Gastrocnemius medialis (tissue), 4 donors: ENCODE data around the gene C10orf90. TPM values are rescaled to one million over a fixed set of nuclear protein-coding genes. Genes with fewer than 3 reads are reported as not detected.
A peak's percentile ranks its signal among the peaks of the same experiment; 100 is the strongest.

Experiments
- ATAC-seq, 2 donors: fragments of 150-250 bp; one replicate each; pipeline ENCODE4 v1.9.1; 2016
- DNase-seq, 2 donors: peaks; one replicate each; pipeline ENCODE4 v3.0.0-alpha.2; 2019
- H3K27ac ChIP-seq, 4 donors: fragments of 200-600 bp; sonication (generic); 1 replicate in 1 of 4; 2 replicates in 3 of 4; pipeline ENCODE4 v1.5.1; 2016 to 2018; ENCODE audit warnings: mild to moderate bottlenecking in 2 of 4, moderate library complexity in 1 of 4
- H3K27me3 ChIP-seq, 3 donors: fragments of 200-600 bp; sonication (generic) in 2 of 3; 1 replicate in 1 of 3; 2 replicates in 2 of 3; pipeline versions ENCODE4 v1.5.1 to v1.6.0; 2016 to 2019; ENCODE audit warnings: mild to moderate bottlenecking in 1 of 3, moderate library complexity in 1 of 3
- H3K36me3 ChIP-seq, 2 donors: fragments of 200-600 bp; sonication (generic) in 1 of 2; one replicate each; pipeline ENCODE4 v1.5.1; 2017 to 2018
- H3K4me1 ChIP-seq, 2 donors: fragments of 200-600 bp; sonication (generic) in 1 of 2; one replicate each; pipeline ENCODE4 v1.5.1; 2016 to 2017; ENCODE audit warnings: mild to moderate bottlenecking in 2 of 2
- H3K4me3 ChIP-seq, 4 donors: fragments of 200-600 bp; sonication (generic) in 3 of 4; 1 replicate in 1 of 4; 2 replicates in 3 of 4; pipeline ENCODE4 v1.5.1; 2016 to 2019; ENCODE audit warnings: mild to moderate bottlenecking in 2 of 4
- H3K9me3 ChIP-seq, 3 donors: fragments of 200-600 bp; sonication (generic) in 2 of 3; 1 replicate in 1 of 3; 2 replicates in 2 of 3; pipeline ENCODE4 v1.5.1; 2016 to 2019
- POLR2A ChIP-seq, 2 donors: fragments of 450-650 bp; IDR thresholded peaks; one replicate each; pipeline ENCODE4 v1.6.1; 2017; ENCODE audit warnings: antibody characterized with exemption in 2 of 2, mild to moderate bottlenecking in 2 of 2, moderate library complexity in 2 of 2
- in situ Hi-C, 4 donors: fragments of 200-750 bp; cut with MboI; loops; one replicate each; pipeline versions ENCODE4 v1.15.0 to v1.8.0; 2017; ENCODE audit warnings: low sequenced_read_pairs in 4 of 4
- intact Hi-C: fragments of 100-400 bp; cut with DNase I; formaldehyde crosslinking; loops from one replicate; pipeline ENCODE4 v1.15.1; 2023; ENCODE audit warnings: low total_unique reads
- total RNA-seq, 4 donors: library from RNA; depleted of rRNA; stranded (reverse); fragments of >200 nt; gene quantifications; one replicate each; pipeline versions ENCODE4 v1.1.0 to v1.2.3, GENCODE V29; 2016
- TF ChIP-seq, protein P1 (sequence below), 5 experiments: fragments of 450-650 bp in 3 of 5; fragments of 200-600 bp in 2 of 5; sonication (generic) in 2 of 5; IDR thresholded peaks in 4 of 5; conservative IDR thresholded peaks in 1 of 5; 1 replicate in 4 of 5; 2 replicates in 1 of 5; pipeline ENCODE4 v1.5.1; 2016 to 2019; ENCODE audit warnings: antibody characterized with exemption in 5 of 5, mild to moderate bottlenecking in 3 of 5, moderate library complexity in 3 of 5

Gene C10orf90
- total RNA-seq, 4 donors from 2014 or later: not detected

DNA sequence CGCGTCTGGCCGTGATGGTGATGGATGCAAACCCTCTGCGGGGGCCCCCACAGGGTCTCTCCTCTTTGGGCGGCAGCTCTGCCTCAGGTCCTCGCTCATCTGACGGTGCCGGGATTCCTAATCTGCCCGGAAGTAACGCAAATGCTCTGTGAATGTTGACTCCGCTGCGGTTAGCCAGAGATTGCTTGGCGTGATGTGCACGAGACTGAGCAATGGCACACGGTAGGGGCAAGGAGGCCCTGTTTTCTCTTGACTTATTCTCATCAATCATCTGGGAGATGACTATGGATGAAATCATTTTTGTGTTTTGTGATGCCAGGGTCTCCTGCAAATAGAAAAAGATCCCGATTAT is 165.8 kb downstream of the C10orf90 start:
- intact Hi-C loops: loop anchor here (10.0 kb wide), 1 partner anchor 520 kb away; no protein-coding TSS in a partner anchor

DNA sequence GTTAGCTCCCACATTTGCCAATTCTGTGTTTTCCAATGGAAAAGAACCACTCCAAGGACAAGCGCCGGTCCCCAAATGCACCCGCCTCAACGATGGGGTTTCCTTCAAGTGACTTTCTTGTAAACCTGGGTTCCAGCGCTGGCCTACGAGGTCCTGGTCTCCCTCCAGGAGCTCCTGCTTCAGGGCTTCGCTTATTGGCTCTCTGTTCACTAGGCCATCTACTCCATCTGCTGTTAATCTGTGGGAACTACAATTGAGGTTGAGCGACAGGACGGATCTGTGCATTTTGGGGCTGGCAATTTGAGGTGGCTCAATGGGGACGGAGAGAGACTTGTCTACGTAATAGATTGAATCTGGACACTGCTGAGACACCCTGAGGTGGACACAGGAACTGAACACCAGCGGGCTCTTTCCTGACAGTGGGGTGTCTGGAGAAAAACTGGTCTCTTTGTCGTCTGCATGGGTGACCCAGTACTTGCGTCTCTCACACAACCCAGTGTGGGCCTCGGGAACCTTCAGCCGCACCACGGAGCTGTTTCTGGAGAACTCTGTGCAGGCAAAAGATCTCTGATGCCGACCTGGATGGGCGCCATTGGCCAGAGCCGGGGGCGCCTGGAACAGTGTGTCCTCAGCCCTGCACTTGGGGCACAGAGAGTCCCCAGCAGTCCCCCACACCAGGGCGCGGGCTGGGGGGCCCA is 166.3 kb downstream of the C10orf90 start:
- in situ Hi-C loops: loop anchor here in 3 of 4 donors (10.0 to 25.0 kb wide), 2 partner anchors 517 to 519 kb away; no protein-coding TSS in a partner anchor

More for the DNA sequence above, 165.8 kb downstream of the C10orf90 start:
- Histone ChIP-seq H3K27ac (no peak overlapping the region), H3K27me3 (no peaks in the 10 kb centered on the region), H3K4me1 (no peaks in the 10 kb centered on the region), H3K4me3 (no peak overlapping the region), H3K36me3 (no peaks in the 10 kb centered on the region), H3K9me3 (no peaks in the 10 kb centered on the region)
- no peak for TF ChIP-seq POLR2A (IDR thresholded peaks at IDR 0.05)
- TF ChIP-seq, protein P1, sequence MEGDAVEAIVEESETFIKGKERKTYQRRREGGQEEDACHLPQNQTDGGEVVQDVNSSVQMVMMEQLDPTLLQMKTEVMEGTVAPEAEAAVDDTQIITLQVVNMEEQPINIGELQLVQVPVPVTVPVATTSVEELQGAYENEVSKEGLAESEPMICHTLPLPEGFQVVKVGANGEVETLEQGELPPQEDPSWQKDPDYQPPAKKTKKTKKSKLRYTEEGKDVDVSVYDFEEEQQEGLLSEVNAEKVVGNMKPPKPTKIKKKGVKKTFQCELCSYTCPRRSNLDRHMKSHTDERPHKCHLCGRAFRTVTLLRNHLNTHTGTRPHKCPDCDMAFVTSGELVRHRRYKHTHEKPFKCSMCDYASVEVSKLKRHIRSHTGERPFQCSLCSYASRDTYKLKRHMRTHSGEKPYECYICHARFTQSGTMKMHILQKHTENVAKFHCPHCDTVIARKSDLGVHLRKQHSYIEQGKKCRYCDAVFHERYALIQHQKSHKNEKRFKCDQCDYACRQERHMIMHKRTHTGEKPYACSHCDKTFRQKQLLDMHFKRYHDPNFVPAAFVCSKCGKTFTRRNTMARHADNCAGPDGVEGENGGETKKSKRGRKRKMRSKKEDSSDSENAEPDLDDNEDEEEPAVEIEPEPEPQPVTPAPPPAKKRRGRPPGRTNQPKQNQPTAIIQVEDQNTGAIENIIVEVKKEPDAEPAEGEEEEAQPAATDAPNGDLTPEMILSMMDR (IDR thresholded peaks at IDR 0.05 in 4 of 5, conservative IDR thresholded peaks at IDR 0.05 in 1 of 5): no peak
- in situ Hi-C loops: loop anchor here (5.0 to 25.0 kb wide), 3 partner anchors 517 to 522 kb away; no protein-coding TSS in a partner anchor
- ATAC-seq (no peak), DNase-seq (no peak)

DNA sequence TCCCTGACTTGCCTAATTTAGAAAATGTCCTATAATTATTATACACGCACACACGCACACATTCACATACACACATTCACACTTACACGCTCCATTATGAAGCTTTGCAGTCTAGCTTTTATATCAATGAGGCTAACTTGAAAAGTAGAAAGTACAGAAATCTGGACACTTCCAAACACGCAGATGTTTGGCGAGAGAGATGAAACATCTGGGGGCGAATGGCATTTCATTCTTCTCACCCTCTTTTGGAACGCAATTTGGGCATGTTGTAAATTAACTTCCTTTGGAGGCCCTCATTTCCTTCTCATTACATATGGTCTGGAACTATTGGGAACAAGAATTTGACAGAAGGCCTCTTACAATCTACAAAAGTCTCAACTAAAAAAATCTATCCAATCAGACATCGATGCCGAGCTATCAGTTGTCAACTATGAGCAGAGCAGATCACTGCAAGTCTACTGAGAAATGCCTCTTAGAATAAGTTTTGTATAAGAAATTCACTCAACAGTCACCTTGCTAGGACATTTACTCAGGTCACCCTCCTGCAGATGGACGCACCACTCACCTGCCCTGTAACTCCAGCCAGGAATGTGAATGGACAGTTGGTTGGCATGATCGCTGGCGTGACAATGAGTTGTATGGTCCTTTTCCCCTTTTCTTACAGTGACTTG is 167.0 kb downstream of the C10orf90 start:
- Histone ChIP-seq H3K36me3 (no peaks in the 10 kb centered on the region), H3K4me1 (no peaks in the 10 kb centered on the region), H3K27ac (no peak overlapping the region), H3K4me3 (no peak overlapping the region), H3K27me3 (no peaks in the 10 kb centered on the region), H3K9me3 (no peaks in the 10 kb centered on the region)
- DNase-seq (no peak), ATAC-seq (no peak)
- in situ Hi-C loops: loop anchor here in 3 of 4 donors (10.0 to 25.0 kb wide), 2 partner anchors 516 to 519 kb away; no protein-coding TSS in a partner anchor
- TF ChIP-seq, protein P1 (IDR thresholded peaks at IDR 0.05 in 4 of 5, conservative IDR thresholded peaks at IDR 0.05 in 1 of 5): no peak
- TF ChIP-seq POLR2A (IDR thresholded peaks at IDR 0.05): no peak
- intact Hi-C loops: loop anchor here (10.0 kb wide), 1 partner anchor 519 kb away; no protein-coding TSS in a partner anchor

More for the DNA sequence above, 166.3 kb downstream of the C10orf90 start:
- Histone ChIP-seq H3K4me3 (no peak overlapping the region), H3K9me3 (no peaks in the 10 kb centered on the region), H3K36me3 (no peaks in the 10 kb centered on the region), H3K27ac (no peak overlapping the region), H3K4me1 (no peaks in the 10 kb centered on the region), H3K27me3 (no peaks in the 10 kb centered on the region)
- TF ChIP-seq, protein P1 (IDR thresholded peaks at IDR 0.05 in 4 of 5, conservative IDR thresholded peaks at IDR 0.05 in 1 of 5): peak in 4 of 5 experiments; percentile 4 to 42 (median 35)
- no peak for TF ChIP-seq POLR2A (IDR thresholded peaks at IDR 0.05)
- ATAC-seq: no peak
- DNase-seq: no peak
- intact Hi-C loops: loop anchor here (10.0 kb wide), 1 partner anchor 519 kb away; no protein-coding TSS in a partner anchor

DNA sequence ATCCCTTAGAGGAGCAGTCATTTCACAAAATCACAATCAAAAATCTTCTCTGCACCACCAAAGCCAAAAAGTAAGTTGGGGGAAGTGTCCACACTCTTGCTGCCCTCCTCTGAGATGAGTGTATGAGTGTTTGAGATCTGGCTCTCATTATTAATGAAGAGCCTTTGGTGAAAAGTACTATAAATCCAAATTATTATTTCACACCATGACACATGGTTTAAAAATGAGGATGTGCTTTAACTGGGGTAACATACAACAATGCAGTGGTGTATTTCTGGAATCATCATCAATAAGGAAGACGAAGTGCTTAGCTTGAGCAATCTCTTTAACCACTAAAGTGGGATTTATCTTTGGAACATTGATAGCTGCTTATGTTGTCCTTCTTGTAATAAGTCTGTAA is 168.1 kb downstream of the C10orf90 start:
- ATAC-seq: no peak
- H3K4me1 ChIP-seq: no peaks in the 10 kb centered on the region
- intact Hi-C loops: loop anchor here (10.0 kb wide), 1 partner anchor 518 kb away; no protein-coding TSS in a partner anchor
- H3K27ac ChIP-seq: no peak overlapping the region
- H3K9me3 ChIP-seq: no peaks in the 10 kb centered on the region
- no peaks in the 10 kb centered on the region for H3K36me3 ChIP-seq
- no peak for DNase-seq
- in situ Hi-C loops: loop anchor here in 3 of 4 donors (10.0 to 25.0 kb wide), 2 partner anchors 515 to 518 kb away; no protein-coding TSS in a partner anchor
- H3K4me3 ChIP-seq: no peak overlapping the region
- H3K27me3 ChIP-seq: no peaks in the 10 kb centered on the region
- no peak for TF ChIP-seq POLR2A (IDR thresholded peaks at IDR 0.05)
- TF ChIP-seq, protein P1 (IDR thresholded peaks at IDR 0.05 in 4 of 5, conservative IDR thresholded peaks at IDR 0.05 in 1 of 5): no peak
